Measurements from ENCODE around the gene COPG2. TPM values are rescaled to one million over a fixed set of nuclear protein-coding genes. Genes with fewer than 3 reads are reported as not detected.

COPG2 gene
- total and polyA plus RNA-seq, 5 donors: 9.4 to 18.1 (median 15.0) TPM

DNA sequence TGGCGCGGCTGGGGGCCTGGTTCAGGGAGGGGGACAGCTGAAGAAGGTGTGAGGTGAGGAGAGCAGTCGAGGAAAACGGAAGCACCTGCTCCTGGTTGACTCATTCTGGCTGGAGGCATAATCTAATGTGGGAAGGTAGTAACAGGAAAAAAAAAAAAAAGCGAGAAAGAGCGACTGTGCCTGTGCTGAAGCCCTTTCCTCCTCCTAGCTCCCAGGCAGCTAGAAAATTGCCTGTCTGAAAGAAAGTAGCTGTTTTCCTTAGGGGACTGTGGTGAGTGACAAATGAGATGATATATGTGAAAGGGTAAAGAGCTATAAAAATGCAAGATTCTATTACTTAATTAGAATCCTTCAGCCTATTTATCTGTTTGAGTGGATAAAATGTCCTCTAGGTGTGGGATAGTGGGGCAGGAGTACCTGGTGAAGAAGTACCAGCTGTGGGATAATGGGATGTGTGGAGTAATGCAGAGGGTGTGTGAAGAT lies 181.6 kb downstream of the COPG2 start:
- Histone ChIP-seq H3K9me3 (ENCODE audit: control insufficient read depth, low read length) (no peaks in the 10 kb centered on the region), H3K4me3 (ENCODE audit: low read length) (no peak overlapping the region), H3K27ac (ENCODE audit: low read length) (no peak overlapping the region), H3K4me1 (ENCODE audit: control insufficient read depth, insufficient read depth, low read length) (peaks cover 3% of the 10 kb centered on the region), H3K27me3 (ENCODE audit: control insufficient read depth, insufficient read depth) (no peaks in the 10 kb centered on the region)
- intact Hi-C loops (cut with DNase I): no loop called here
- WGBS: 47% methylated on average over 6 of the region's 6 CpGs
- DNase-seq (no peak), ATAC-seq (no peak)

DNA sequence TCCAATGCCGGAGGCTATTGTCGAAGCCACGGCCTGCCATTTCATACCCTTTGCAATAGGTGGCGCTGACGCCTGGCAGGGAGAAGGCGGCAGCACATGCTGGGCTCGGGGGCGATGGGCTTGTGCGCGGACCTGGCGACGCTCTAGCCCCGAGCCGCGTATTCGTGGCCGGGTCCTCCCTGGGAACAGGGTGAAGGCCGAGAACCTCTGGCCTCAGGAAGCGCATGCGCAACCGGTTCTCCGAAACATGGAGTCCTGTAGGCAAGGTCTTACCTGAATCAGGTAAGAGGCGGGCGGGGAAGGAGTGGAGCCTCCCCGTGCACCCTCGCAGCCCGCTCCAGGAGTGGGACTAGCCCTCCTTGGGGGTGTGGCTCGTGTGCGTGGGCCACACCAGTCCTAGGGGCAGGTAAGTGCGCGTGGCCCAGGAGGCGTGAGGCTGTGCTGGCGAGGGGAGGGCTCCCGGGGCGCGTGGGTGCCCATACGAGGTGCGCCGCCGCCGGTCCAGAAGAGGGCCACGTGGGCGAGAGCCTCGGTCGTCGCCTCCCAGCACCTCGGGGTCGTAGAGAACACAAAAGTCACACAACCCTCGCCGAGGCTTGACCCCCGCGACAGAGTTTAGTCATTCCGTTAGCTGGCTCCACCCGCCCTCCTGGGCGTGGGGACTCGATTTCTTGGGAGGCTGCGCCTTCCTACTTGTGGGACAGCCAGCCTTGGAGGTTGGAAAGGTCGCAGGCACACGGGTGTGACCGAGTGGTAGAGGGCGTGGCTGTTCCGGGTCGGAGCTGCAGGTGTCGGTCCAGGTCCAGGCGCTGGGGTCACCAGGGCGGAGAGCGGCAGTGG lies 182.2 kb downstream of the COPG2 start:
- DNase-seq: peak; percentile 58 to 84 (median 82)
- peak overlapping the region; percentile 30 for H3K4me3 ChIP-seq (ENCODE audit: low read length)
- no peaks in the 10 kb centered on the region for H3K9me3 ChIP-seq (ENCODE audit: control insufficient read depth, low read length)
- peak; percentile 69 to 72 for ATAC-seq
- intact Hi-C loops (cut with DNase I): no loop called here
- H3K4me1 ChIP-seq (ENCODE audit: control insufficient read depth, insufficient read depth, low read length): peaks cover 3% of the 10 kb centered on the region
- H3K27me3 ChIP-seq (ENCODE audit: control insufficient read depth, insufficient read depth): no peaks in the 10 kb centered on the region
- 13% methylated on average over 67 of the region's 67 CpGs for WGBS
- no peak overlapping the region for H3K27ac ChIP-seq (ENCODE audit: low read length)

- Histone ChIP-seq H3K27me3 (ENCODE audit: control insufficient read depth, insufficient read depth) (no peaks in the 10 kb centered on the region), H3K4me3 (ENCODE audit: low read length) (peak overlapping the region; percentile 30), H3K27ac (ENCODE audit: low read length) (no peak overlapping the region), H3K4me1 (ENCODE audit: control insufficient read depth, insufficient read depth, low read length) (peaks cover 3% of the 10 kb centered on the region), H3K9me3 (ENCODE audit: control insufficient read depth, low read length) (no peaks in the 10 kb centered on the region)
- DNase-seq (no peak), ATAC-seq (no peak)
- intact Hi-C loops (cut with DNase I): no loop called here
- WGBS: 77% methylated on average over 11 of the region's 11 CpGs
These were observed 182.8 kb downstream of the COPG2 start for GRCh38 chr7:130485734-130486113.

- ATAC-seq: no peak
- H3K4me1 ChIP-seq (ENCODE audit: control insufficient read depth, insufficient read depth, low read length): no peaks in the 10 kb centered on the region
- 94% methylated on average over 3 of the region's 3 CpGs for WGBS
These were observed 185.5 kb downstream of the COPG2 start for GRCh38 chr7:130483031-130483430.

DNA sequence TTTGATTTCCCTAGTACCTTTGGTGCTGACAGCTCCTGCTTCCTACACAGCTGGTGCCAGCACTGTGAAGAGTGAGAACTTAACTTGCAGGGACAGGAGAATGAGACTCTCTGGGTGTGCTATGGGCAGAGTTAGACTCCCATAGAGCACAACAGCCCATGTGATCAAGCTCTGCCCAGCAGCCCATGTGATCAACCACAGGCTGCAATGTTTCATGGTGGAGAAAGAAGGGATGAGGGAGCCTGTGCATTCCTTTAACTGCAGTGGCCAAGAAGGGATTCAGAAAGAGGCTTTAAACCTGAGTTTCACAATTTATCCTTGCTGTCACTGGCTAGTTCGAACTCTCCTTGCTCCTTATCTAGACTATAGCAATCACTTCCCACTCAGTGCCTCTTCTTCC lies 186.7 kb downstream of the COPG2 start:
- intact Hi-C loops (cut with DNase I): no loop called here
- DNase-seq (no peak), ATAC-seq (peak; percentile 11 to 22)
- Histone ChIP-seq H3K4me3 (ENCODE audit: low read length) (no peak overlapping the region), H3K27me3 (ENCODE audit: control insufficient read depth, insufficient read depth) (no peaks in the 10 kb centered on the region), H3K4me1 (ENCODE audit: control insufficient read depth, insufficient read depth, low read length) (no peaks in the 10 kb centered on the region), H3K9me3 (ENCODE audit: control insufficient read depth, low read length) (no peaks in the 10 kb centered on the region), H3K27ac (ENCODE audit: low read length) (no peak overlapping the region)
- 49% methylated on average over 1 of the region's 1 CpG for WGBS

More at GRCh38 chr7:130483031-130483430, 185.5 kb downstream of the COPG2 start:
- Histone ChIP-seq H3K27ac (ENCODE audit: low read length) (no peak overlapping the region), H3K9me3 (ENCODE audit: control insufficient read depth, low read length) (no peaks in the 10 kb centered on the region), H3K4me3 (ENCODE audit: low read length) (no peak overlapping the region), H3K27me3 (ENCODE audit: control insufficient read depth, insufficient read depth) (no peaks in the 10 kb centered on the region)
- DNase-seq: no peak
- intact Hi-C loops (cut with DNase I): no loop called here

DNA sequence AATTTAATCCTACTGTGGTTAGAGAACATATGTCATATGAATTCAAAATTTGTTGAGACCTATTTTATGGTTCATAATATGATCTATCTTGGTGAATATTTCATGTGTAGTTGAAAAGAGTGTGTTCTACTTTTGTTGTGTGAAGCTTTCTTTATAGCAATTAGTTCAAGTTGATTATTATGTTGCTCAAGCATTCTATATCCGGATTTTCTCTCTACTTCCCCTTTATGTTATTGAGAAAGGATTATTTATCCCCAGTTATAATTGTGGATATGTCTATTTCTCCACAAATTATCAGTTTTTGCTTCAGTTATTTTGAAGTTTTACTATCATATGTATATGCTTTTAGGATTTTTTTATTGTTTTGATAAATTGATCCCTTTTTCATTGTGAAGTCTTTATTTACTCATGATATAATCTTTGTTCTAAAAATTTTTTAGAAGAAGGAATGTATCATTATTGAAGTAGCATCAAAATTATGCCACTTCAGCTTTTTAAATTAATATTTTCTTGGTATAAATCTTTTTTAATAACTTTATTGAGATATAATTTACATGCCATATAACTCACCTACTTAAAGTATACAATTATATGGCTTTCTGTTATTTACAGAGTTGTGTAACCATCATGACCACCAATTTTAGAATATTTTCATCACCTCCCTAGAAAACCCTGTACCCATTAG lies 188.7 kb downstream of the COPG2 start:
- ATAC-seq: no peak

GRCh38 chr7:130478991-130479390 lies 189.6 kb downstream of the COPG2 start:
- 69% methylated on average over 3 of the region's 3 CpGs for WGBS
- no peak for ATAC-seq
- intact Hi-C loops (cut with DNase I): no loop called here
- no peak for DNase-seq
- Histone ChIP-seq H3K27ac (ENCODE audit: low read length) (no peak overlapping the region), H3K4me3 (ENCODE audit: low read length) (no peak overlapping the region), H3K4me1 (ENCODE audit: control insufficient read depth, insufficient read depth, low read length) (no peaks in the 10 kb centered on the region), H3K9me3 (ENCODE audit: control insufficient read depth, low read length) (no peaks in the 10 kb centered on the region), H3K27me3 (ENCODE audit: control insufficient read depth, insufficient read depth) (no peaks in the 10 kb centered on the region)

More for the DNA sequence above, 188.7 kb downstream of the COPG2 start:
- Histone ChIP-seq H3K9me3 (ENCODE audit: control insufficient read depth, low read length) (no peaks in the 10 kb centered on the region), H3K4me3 (ENCODE audit: low read length) (no peak overlapping the region), H3K27me3 (ENCODE audit: control insufficient read depth, insufficient read depth) (no peaks in the 10 kb centered on the region), H3K4me1 (ENCODE audit: control insufficient read depth, insufficient read depth, low read length) (no peaks in the 10 kb centered on the region), H3K27ac (ENCODE audit: low read length) (no peak overlapping the region)
- 90% methylated on average over 1 of the region's 1 CpG for WGBS
- DNase-seq: no peak
- intact Hi-C loops (cut with DNase I): no loop called here

GRCh38 chr7:130476297-130477150 lies 192.0 kb downstream of the COPG2 start:
- 71% methylated on average over 9 of the region's 9 CpGs for WGBS
- no peaks in the 10 kb centered on the region for H3K4me1 ChIP-seq (ENCODE audit: control insufficient read depth, insufficient read depth, low read length)

DNA sequence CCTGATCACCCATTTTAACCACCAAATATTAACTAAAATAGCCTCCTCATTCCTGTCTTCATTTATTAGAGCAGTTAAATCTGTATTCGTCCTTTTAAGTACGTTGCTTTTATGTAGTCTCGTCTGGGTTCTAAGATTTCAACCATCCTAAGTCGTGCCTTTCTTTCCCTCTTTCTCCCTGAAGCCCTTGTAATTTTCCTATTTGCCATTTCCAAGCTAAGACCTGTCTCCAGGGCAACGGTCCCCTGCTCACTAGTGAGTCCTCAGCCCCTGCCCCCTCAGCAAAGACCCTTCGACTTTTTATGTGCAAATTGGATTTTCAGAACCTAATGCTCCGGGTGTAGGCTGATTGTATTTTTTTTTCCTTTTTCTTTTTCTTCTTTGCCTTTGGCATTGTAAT lies 192.8 kb downstream of the COPG2 start:
- no peak for DNase-seq
- no peaks in the 10 kb centered on the region for H3K27me3 ChIP-seq (ENCODE audit: control insufficient read depth, insufficient read depth)
- WGBS: 75% methylated on average over 7 of the region's 7 CpGs
- no peak for ATAC-seq
- no peaks in the 10 kb centered on the region for H3K9me3 ChIP-seq (ENCODE audit: control insufficient read depth, low read length)
- H3K4me1 ChIP-seq (ENCODE audit: control insufficient read depth, insufficient read depth, low read length): no peaks in the 10 kb centered on the region
- intact Hi-C loops (cut with DNase I): no loop called here
- no peak overlapping the region for H3K27ac ChIP-seq (ENCODE audit: low read length)
- H3K4me3 ChIP-seq (ENCODE audit: low read length): no peak overlapping the region

More at GRCh38 chr7:130476297-130477150, 192.0 kb downstream of the COPG2 start:
- DNase-seq (no peak), ATAC-seq (no peak)
- intact Hi-C loops (cut with DNase I): no loop called here
- Histone ChIP-seq H3K9me3 (ENCODE audit: control insufficient read depth, low read length) (no peaks in the 10 kb centered on the region), H3K27me3 (ENCODE audit: control insufficient read depth, insufficient read depth) (no peaks in the 10 kb centered on the region), H3K27ac (ENCODE audit: low read length) (no peak overlapping the region), H3K4me3 (ENCODE audit: low read length) (no peak overlapping the region)

- 78% methylated on average over 4 of the region's 4 CpGs for WGBS
- no peaks in the 10 kb centered on the region for H3K4me1 ChIP-seq (ENCODE audit: control insufficient read depth, insufficient read depth, low read length)
- intact Hi-C loops (cut with DNase I): no loop called here
- H3K4me3 ChIP-seq (ENCODE audit: low read length): no peak overlapping the region
- DNase-seq (no peak), ATAC-seq (no peak)
- H3K27me3 ChIP-seq (ENCODE audit: control insufficient read depth, insufficient read depth): no peaks in the 10 kb centered on the region
- no peak overlapping the region for H3K27ac ChIP-seq (ENCODE audit: low read length)
- no peaks in the 10 kb centered on the region for H3K9me3 ChIP-seq (ENCODE audit: control insufficient read depth, low read length)
These were observed 194.7 kb downstream of the COPG2 start for GRCh38 chr7:130473876-130474275.

Data from right cardiac atrium (tissue), 5 donors.